Gastrocnemius medialis (tissue), 4 donors: Measurements from ENCODE around the gene TEX52. TPM values are rescaled to one million over a fixed set of nuclear protein-coding genes. Genes with fewer than 3 reads are reported as not detected.

ENCODE experiments used
- ATAC-seq, 2 donors: fragments of 150-250 bp; one replicate each; pipeline ENCODE4 v1.9.1; 2016
- DNase-seq, 2 donors: peaks; one replicate each; pipeline ENCODE4 v3.0.0-alpha.2; 2019
- H3K27ac ChIP-seq, 4 donors: fragments of 200-600 bp; sonication (generic); 1 replicate in 1 of 4; 2 replicates in 3 of 4; pipeline ENCODE4 v1.5.1; 2016 to 2018; ENCODE audit warnings: mild to moderate bottlenecking in 2 of 4, moderate library complexity in 1 of 4
- H3K27me3 ChIP-seq, 3 donors: fragments of 200-600 bp; sonication (generic) in 2 of 3; 1 replicate in 1 of 3; 2 replicates in 2 of 3; pipeline versions ENCODE4 v1.5.1 to v1.6.0; 2016 to 2019; ENCODE audit warnings: mild to moderate bottlenecking in 1 of 3, moderate library complexity in 1 of 3
- H3K36me3 ChIP-seq, 2 donors: fragments of 200-600 bp; sonication (generic) in 1 of 2; one replicate each; pipeline ENCODE4 v1.5.1; 2017 to 2018
- H3K4me1 ChIP-seq, 2 donors: fragments of 200-600 bp; sonication (generic) in 1 of 2; one replicate each; pipeline ENCODE4 v1.5.1; 2016 to 2017; ENCODE audit warnings: mild to moderate bottlenecking in 2 of 2
- H3K4me3 ChIP-seq, 4 donors: fragments of 200-600 bp; sonication (generic) in 3 of 4; 1 replicate in 1 of 4; 2 replicates in 3 of 4; pipeline ENCODE4 v1.5.1; 2016 to 2019; ENCODE audit warnings: mild to moderate bottlenecking in 2 of 4
- H3K9me3 ChIP-seq, 3 donors: fragments of 200-600 bp; sonication (generic) in 2 of 3; 1 replicate in 1 of 3; 2 replicates in 2 of 3; pipeline ENCODE4 v1.5.1; 2016 to 2019
- CTCF ChIP-seq, 5 experiments: fragments of 450-650 bp in 3 of 5; fragments of 200-600 bp in 2 of 5; sonication (generic) in 2 of 5; IDR thresholded peaks in 4 of 5; conservative IDR thresholded peaks in 1 of 5; 1 replicate in 4 of 5; 2 replicates in 1 of 5; pipeline ENCODE4 v1.5.1; 2016 to 2019; ENCODE audit warnings: antibody characterized with exemption in 5 of 5, mild to moderate bottlenecking in 3 of 5, moderate library complexity in 3 of 5
- POLR2A ChIP-seq, 2 donors: fragments of 450-650 bp; IDR thresholded peaks; one replicate each; pipeline ENCODE4 v1.6.1; 2017; ENCODE audit warnings: antibody characterized with exemption in 2 of 2, mild to moderate bottlenecking in 2 of 2, moderate library complexity in 2 of 2
- in situ Hi-C, 4 donors: fragments of 200-750 bp; cut with MboI; loops; one replicate each; pipeline versions ENCODE4 v1.15.0 to v1.8.0; 2017; ENCODE audit warnings: low sequenced_read_pairs in 4 of 4
- intact Hi-C: fragments of 100-400 bp; cut with DNase I; formaldehyde crosslinking; loops from one replicate; pipeline ENCODE4 v1.15.1; 2023; ENCODE audit warnings: low total_unique reads
- total RNA-seq, 4 donors: library from RNA; depleted of rRNA; stranded (reverse); fragments of >200 nt; gene quantifications; one replicate each; pipeline versions ENCODE4 v1.1.0 to v1.2.3, GENCODE V29; 2016

The TEX52 gene
- total RNA-seq, 4 donors from 2014 or later: 0.68 TPM; not detected in 3

GRCh38 chr12:2805143-2805520 is 51.7 kb downstream of the TEX52 start:
- in situ Hi-C loops: no loop called here
- Histone ChIP-seq H3K4me3 (no peak overlapping the region), H3K4me1 (peaks cover 6% of the 10 kb centered on the region in 2 donors), H3K9me3 (no peaks in the 10 kb centered on the region), H3K27me3 (no peaks in the 10 kb centered on the region), H3K27ac (no peak overlapping the region), H3K36me3 (peaks cover 0 to 60% of the 10 kb centered on the region in 2 donors)
- ATAC-seq (no peak), DNase-seq (no peak)
- TF ChIP-seq CTCF (IDR thresholded peaks at IDR 0.05 in 4 of 5, conservative IDR thresholded peaks at IDR 0.05 in 1 of 5): no peak
- TF ChIP-seq POLR2A (IDR thresholded peaks at IDR 0.05): no peak
- intact Hi-C loops: no loop called here

GRCh38 chr12:2804393-2805142 is 52.3 kb downstream of the TEX52 start:
- no peak for TF ChIP-seq POLR2A (IDR thresholded peaks at IDR 0.05)
- TF ChIP-seq CTCF (IDR thresholded peaks at IDR 0.05 in 4 of 5, conservative IDR thresholded peaks at IDR 0.05 in 1 of 5): no peak
- in situ Hi-C loops: no loop called here

GRCh38 chr12:2803635-2804392 is 53.0 kb downstream of the TEX52 start:
- in situ Hi-C loops: no loop called here
- no peak for TF ChIP-seq CTCF (IDR thresholded peaks at IDR 0.05 in 4 of 5, conservative IDR thresholded peaks at IDR 0.05 in 1 of 5)
- TF ChIP-seq POLR2A (IDR thresholded peaks at IDR 0.05): no peak
- no peak for ATAC-seq

More at GRCh38 chr12:2804393-2805142, 52.3 kb downstream of the TEX52 start:
- DNase-seq: peak in 1 of 2 donors; percentile 32
- Histone ChIP-seq H3K27me3 (no peaks in the 10 kb centered on the region), H3K36me3 (peaks cover 0 to 65% of the 10 kb centered on the region in 2 donors), H3K9me3 (no peaks in the 10 kb centered on the region), H3K4me1 (peaks cover 6% of the 10 kb centered on the region in 2 donors), H3K27ac (peak overlapping the region in 1 of 4 donors; percentile 4), H3K4me3 (no peak overlapping the region)
- no peak for ATAC-seq
- intact Hi-C loops: no loop called here

GRCh38 chr12:2801044-2801783 is 55.6 kb downstream of the TEX52 start:
- intact Hi-C loops (no loop called here), in situ Hi-C loops (no loop called here)
- Histone ChIP-seq H3K9me3 (no peaks in the 10 kb centered on the region), H3K36me3 (peaks cover 0 to 91% of the 10 kb centered on the region in 2 donors), H3K27me3 (no peaks in the 10 kb centered on the region), H3K4me3 (no peak overlapping the region), H3K27ac (no peak overlapping the region), H3K4me1 (peaks cover 18 to 24% of the 10 kb centered on the region in 2 donors)
- TF ChIP-seq POLR2A (IDR thresholded peaks at IDR 0.05): no peak
- no peak for TF ChIP-seq CTCF (IDR thresholded peaks at IDR 0.05 in 4 of 5, conservative IDR thresholded peaks at IDR 0.05 in 1 of 5)
- ATAC-seq (no peak), DNase-seq (no peak)

More at GRCh38 chr12:2803635-2804392, 53.0 kb downstream of the TEX52 start:
- Histone ChIP-seq H3K27me3 (no peaks in the 10 kb centered on the region), H3K9me3 (no peaks in the 10 kb centered on the region), H3K4me3 (no peak overlapping the region), H3K4me1 (peaks cover 6% of the 10 kb centered on the region in 2 donors), H3K27ac (peak overlapping the region in 1 of 4 donors; percentile 4), H3K36me3 (peaks cover 0 to 73% of the 10 kb centered on the region in 2 donors)
- DNase-seq: no peak
- intact Hi-C loops: no loop called here
